Breast epithelium (tissue), 3 donors: ENCODE data around the gene RNF8.

Experiments
- CTCF ChIP-seq, 3 donors: fragments of 450-650 bp; IDR thresholded peaks; one replicate each; pipeline ENCODE4 v1.5.1; 2016 to 2017; ENCODE audit warnings: antibody characterized with exemption in 3 of 3, mild to moderate bottlenecking in 3 of 3, moderate library complexity in 3 of 3
- POLR2A ChIP-seq: fragments of 450-650 bp; IDR thresholded peaks from one replicate; pipeline ENCODE4 v1.6.1; 2016; ENCODE audit warnings: antibody characterized with exemption, mild to moderate bottlenecking, moderate library complexity
- POLR2AphosphoS5 ChIP-seq, 3 donors: sonication (generic); formaldehyde crosslinking; IDR thresholded peaks; one replicate each; pipeline ENCODE4 v1.6.1; 2017; ENCODE audit warnings: antibody characterized with exemption in 3 of 3

DNA sequence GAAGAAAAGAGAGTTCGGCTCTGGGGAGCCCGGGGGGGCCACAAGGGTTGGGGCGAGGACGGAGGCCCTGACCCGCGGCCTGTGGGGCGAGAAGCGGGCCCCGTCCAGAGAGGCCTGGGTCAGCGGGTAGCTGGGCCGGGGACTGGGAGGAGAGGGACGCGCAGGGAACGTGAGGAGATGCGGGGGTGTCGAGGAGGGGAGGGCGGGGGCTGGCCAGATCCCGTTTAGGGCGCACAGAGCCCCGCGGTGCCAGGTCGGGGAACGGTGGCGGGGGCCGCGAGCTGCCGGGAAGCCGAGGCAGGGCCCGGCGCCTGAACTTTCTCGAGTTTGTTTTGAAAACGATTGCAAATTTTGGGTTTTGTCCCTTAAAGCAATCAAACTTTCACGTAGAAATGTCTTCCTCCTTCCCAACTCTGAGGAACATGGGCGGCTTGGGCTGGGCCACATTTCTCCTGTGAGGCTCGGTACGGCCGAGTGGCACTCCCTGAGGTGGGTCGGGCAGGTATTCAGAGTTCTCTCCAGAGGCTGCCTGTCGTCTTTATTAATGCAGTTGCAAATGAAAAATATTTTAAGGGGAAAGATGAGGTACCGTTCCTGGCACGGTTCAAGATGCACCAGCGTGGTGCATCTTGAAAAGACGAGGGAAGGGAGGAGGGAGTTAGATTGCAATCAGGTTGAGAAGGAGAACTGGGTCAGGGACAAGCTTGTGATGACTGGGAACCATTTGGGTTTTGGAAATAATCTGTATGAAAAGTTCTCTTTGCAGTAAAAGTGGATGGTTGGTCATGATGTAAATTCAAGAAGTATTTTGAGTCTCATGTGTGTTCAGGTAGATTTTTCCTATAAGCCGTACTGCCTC, 972 bp downstream of the RNF8 start:
- TF ChIP-seq POLR2A (no peak), CTCF (IDR thresholded peaks at IDR 0.05) (no peak), POLR2AphosphoS5 (IDR thresholded peaks at IDR 0.05) (no peak)
